GM19035 (cell line): Measurements from ENCODE around the gene TNN.

Experiments
- ATAC-seq: cut with Tn5 transposase; IDR thresholded peaks from one replicate; pipeline ENCODE4 v1.9.1; 2021; ENCODE audit not compliant: unreplicated experiment

The TNN gene

DNA sequence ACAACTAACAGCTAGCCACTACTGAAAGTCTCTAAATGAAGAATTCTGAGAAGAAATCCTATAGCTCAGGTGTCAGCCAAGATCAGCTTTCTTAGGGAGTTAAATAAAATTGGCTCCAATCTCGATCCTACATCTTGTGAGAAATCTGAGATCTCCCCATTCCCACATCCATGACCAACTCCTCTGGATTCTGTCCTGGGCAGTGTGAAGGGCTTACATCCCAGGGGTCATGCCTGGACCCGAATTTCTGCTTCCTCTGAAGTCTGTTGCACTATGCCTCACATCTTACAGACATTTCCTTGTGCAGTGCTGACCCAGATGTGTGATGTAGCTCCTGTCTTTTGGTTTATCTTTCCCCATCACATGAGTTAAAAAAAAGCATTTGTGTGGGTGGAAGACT is 4.8 kb upstream of the TNN start:
- ATAC-seq = no peak

DNA sequence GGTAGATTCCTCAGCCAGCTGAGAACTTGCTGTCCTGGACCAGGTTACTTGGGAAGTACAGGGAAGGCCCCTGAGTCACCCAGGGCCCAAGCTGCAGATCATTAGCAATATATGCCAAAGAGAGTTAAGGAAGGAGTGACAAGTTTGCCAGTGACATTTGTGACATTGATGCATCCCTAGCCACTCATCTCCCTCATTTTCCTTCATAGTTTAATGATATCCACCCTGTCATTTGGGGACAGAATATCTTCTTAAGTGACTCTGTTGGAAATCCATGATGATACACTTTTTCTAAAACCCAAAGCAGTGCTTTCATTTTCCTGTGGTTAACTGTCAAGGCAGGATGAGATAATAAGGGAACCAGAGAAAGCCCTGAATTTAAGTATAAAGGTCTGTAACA is 3.2 kb downstream of the TNN start:
- no peak for ATAC-seq

DNA sequence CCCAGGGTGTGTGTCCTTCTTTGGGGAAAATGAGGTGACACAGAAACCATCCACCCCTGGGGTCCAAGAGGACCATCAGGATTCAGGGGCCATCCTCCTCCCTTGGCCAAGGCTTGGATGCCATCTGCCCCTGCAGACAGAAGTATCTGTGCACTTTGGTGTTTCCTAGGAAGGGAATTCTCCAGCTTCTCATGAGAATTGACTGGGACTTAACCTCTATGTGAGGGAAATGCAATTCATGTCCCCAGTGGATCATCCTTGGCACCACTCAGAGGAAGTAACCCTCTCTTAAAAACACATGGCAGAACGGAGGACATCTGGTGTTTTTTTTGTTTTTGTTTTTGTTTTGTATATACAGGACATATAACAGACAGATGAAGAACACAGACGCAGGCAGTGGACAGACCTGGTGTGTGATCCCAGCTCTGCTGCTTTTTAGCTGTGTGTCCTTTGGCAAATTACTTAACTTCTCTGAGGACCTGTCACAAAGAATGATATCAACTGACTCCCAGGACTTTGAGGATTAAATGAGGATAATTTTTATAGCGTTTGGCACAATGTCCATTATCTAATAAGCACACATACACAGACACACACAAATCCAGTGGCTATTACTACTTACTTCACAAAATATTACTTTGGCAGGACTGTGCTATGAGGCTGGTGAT is 3.8 kb downstream of the TNN start:
- no peak for ATAC-seq

DNA sequence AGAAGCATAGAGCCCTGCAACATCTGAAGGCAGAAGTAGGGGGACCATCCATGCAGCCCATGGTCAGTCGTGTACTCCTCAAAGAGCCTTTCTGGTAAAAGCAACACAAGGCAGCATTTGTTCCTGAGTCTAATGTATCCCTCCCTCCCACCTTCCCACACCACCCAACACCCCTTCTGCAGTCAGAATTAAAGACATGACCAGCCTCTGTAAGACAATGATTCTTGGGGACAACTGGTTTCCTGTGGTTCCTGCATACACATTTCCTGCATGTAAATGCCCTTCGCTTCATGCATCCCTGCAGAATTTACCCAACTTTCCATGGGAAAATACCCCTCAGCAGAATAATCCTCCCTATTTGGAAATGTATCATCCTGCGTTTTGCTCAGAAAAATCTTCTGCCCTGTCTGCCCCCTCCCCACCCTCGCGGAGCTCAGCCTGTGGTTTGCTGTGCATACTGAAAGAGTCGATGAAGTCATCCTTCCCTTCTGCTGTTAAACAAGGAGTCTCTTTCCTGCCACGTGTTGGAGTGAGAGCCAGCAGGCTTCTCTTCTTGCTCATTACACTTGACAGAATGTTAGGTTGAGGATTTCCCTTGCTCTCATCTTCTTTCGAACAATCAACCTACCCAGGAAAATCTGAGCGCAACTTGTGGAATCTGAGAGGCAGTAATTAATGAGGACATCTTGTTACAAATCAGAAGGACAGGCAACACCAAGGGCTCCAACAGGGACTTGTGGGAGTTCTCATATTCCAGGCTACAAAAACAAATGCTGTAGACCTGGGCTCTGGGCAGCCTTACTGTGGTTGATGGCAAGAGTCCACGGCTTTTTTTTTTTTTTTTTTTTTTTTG is 4.7 kb downstream of the TNN start:
- peak; percentile 64 for ATAC-seq

DNA sequence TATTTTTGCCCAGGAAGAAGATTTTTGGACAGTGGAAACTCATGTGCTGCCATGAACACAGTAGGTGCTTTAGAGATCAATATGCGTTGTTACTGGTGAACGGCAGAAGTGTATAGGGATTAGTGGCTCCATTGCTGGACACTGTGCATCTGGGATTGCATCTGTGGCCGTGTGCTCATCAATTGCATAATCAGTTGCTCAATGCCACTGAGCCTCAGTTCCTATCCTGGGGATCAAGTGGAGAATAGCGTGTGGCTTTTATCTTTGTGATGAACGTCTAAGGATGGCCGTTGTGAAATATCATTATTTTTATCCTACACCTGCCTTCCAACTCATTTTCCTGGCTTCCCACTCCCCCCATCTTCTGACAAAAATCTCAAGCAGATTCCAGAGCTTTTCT is 5.4 kb downstream of the TNN start:
- ATAC-seq = no peak

DNA sequence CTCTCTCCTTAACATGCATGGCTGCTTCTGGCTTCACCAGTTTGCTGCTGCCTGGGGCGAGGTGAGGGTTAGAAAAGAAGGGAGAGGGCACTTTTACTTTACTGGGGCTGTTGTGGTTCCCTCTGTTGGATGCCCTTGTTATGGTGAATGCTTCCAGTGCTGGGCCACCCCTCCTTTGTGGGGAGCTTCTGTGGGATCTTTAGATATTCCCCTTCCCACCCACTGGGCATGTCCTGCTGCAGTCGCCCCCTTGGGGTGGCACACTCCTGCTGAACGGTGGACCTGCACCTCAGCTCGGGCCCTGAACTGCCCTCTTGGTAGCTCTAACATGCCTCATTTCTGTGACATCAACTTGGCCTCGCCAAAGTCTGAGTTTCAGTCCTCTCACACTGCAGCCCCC is 6.0 kb downstream of the TNN start:
- ATAC-seq = no peak

DNA sequence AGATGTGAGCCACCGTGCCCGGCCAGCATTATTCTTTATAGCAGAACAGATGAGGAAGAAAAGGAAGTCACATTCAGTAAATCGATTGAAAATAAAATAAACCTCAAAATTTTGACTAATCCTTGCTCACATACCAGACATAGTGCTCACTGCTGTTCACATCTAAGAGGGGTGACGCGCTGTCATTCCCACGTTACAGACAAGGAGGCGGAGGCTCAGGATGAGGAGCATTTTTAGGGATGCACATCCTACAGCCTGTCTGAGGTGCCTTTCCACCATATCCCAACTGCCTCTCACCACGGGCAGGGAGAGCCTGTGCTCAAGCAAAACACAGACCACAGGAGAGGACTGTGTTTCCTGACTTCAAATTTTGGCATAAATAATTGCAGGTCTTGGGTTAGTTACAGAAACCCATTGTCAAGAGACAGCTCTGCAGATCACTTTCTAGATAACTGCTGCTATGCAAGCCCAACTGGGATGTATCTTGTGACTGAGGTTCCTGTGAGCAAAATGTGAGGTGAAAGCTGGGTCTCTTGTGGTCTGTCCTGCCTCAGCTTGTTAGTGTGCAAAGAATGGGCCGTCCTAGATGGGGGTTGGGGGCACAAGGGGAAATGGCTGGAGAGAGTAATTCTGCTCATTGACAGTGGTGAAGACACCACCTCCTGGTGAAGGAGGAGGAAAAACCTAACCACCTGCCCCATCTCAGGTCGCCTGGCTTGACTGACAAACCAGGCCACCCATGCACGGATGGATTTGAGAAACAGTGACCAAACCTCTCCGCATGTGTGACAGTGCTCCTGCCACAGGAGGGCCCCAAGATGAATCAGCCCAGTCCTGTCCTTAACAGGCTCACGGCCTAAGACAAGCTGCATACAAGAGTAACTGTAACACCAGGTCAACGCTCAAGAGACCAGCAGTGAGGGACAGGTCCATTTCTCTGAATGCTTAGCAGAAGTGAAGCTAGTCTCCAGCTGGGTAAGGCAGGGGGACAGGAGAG is 8.2 kb downstream of the TNN start:
- no peak for ATAC-seq

DNA sequence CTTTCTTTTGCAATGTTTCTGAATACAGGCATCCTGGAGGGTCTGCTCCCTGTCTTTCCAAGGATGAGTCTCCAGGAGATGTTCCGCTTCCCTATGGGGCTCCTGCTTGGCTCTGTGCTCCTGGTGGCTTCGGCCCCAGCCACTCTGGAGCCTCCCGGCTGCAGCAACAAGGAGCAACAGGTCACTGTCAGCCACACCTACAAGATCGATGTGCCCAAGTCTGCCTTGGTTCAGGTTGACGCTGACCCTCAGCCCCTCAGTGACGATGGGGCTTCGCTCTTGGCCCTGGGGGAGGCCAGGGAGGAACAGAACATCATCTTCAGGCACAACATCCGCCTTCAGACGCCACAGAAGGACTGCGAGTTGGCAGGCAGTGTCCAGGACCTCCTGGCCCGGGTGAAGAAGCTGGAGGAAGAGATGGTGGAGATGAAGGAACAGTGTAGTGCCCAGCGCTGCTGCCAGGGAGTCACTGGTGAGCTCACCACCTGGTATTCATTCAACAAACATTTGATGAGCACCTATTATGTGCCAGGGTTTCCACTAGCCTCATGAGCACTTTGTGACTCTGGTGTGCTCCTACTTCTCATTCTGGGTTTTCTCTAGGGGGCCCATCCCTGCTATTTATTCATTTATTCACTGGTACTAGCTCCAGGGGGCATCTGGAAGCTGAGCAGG is 9.9 kb downstream of the TNN start:
- no peak for ATAC-seq

DNA sequence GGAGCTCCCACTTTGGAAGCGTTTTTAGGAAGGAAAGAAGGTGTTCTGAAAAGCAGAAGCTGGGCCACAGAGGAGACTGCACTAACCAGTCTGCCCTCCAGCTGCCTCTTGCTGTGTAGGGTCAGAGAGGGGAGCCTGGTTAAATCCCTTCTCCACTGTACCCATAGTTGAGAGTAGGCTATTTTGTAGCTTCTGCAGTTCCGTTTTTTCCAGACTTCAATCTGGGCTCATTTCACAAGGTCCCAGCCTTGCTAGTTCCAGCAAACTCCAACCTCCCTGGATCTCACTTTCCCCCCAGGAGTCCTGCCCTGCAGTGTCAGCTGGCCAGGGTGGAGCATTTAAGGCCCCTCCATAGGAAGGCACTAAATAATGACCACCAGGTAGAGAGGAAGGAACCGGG is 11.0 kb downstream of the TNN start:
- ATAC-seq = no peak

DNA sequence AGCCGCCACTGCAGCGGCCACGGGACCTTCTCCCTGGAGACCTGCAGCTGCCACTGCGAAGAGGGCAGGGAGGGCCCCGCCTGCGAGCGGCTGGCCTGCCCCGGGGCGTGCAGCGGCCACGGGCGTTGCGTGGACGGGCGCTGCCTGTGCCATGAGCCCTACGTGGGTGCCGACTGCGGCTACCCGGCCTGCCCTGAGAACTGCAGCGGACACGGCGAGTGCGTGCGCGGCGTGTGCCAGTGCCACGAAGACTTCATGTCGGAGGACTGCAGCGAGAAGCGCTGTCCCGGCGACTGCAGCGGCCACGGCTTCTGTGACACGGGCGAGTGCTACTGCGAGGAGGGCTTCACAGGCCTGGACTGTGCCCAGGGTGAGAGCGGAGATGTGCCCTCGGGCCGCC is 11.7 kb downstream of the TNN start:
- ATAC-seq = no peak

DNA sequence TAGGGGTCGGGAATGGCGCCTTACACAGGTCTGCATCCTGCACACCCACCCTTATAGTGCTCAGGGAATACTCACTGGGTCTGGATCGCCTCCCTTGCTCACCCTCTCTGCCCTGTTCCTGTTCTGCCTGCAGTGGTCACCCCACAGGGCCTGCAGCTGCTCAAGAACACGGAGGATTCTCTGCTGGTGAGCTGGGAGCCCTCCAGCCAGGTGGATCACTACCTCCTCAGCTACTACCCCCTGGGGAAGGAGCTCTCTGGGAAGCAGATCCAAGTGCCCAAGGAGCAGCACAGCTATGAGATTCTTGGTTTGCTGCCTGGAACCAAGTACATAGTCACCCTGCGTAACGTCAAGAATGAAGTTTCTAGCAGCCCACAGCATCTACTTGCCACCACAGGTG is 12.4 kb downstream of the TNN start:
- no peak for ATAC-seq

DNA sequence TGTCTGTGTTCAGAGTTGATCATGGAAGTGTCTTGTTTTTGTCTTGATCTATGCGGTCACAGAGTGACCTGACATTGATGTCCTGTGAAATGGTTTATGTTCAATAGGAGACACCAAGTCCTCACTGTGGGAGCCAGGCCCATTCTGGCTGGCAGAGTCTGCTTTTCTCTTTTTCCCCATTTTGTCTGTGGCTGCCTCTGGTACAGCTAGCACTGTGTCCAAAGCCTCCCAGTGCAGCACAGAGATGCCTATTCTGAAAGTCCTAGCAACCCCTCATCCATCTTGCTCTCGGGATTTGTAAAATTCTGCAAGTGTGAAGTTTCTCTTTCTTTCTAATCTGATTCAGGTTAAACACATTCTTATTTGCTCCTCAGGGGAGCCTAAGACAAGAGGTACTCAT is 14.3 kb downstream of the TNN start:
- ATAC-seq = no peak

DNA sequence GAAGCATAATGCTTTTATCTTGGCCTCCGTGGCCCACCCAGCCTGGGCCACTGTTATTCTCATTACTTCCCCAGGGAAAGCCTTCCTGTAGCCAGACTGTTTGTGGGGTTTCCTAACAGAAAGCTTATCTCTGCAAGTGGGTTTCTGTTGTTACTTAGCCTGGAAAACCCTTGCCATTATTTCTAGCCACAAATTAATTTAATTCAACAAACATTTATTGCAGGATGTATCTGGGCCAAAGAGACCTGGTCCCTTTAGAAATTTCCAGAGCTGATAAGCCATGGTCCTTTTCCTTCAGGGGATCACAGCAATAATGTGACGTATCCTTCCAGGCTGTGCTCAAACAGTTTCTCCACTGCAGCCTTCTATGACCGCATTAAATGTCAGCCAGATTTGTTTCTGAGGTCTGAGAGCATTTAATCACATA is 20.9 kb downstream of the TNN start:
- ATAC-seq = no peak

DNA sequence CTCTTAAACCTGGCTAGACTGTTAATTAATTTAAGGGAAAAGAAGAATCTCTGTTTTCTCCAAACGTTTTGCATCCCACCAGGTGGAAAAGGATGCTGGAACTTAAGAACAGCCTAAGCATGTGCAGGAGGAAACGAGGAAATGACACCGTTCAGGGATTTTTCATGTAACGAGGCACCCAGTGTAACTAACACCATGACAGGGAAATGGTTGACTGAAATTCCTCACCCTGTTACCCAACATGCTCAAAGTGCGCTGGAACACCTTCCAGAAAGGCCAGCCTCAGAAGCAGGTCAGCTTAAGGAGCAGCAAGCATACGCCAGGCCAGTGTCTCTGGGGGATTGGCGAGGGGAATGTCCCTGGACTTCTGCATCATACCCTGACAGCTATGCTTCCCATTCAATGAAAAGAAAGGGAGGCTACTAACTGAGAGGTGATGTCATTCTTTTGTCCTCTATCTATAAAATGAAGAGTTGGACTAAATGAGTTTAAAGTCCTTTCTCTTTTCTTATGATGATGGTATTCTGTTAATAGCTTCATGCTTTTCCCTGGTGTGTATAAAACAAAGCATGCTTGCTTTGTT is 21.6 kb downstream of the TNN start:
- no peak for ATAC-seq

DNA sequence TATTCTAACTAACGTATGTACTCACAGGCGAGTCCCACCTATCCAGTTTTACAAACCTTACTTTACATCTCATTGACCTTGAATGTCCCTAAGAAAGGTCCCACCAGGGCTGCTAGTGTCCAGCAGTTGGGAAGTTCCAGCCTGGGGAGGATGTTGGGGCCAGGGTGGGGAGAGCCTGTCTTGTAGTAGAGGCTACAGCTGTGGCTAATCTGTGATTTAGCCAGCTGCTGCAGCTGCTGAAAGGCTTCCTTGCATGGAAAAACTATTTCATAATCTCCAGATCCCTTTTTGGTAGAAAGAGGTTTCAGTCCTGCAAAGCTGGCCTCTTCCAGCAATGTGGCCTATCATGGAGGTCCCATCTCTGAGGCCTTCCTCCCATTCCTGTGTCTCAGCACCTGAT is 23.1 kb downstream of the TNN start:
- ATAC-seq = no peak

DNA sequence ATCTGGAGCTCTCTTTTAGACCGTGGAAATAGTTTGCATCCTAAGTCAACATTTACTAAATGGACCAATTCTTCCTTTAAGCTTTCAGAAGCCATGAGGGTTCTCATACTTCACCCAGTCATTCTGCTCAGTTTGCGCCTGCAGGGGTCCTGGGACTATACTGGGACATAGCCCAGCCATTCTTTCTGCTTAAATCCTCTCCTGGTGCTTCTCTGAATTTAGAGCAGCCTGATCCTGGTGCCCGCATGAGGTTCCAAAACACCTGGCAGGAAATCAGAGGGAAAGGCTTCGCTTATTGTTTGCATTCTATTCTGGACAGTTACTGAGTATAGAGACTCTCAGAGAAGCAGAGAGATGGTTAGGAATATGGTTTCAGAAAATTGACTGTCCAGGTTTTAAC is 27.0 kb downstream of the TNN start:
- ATAC-seq = no peak

DNA sequence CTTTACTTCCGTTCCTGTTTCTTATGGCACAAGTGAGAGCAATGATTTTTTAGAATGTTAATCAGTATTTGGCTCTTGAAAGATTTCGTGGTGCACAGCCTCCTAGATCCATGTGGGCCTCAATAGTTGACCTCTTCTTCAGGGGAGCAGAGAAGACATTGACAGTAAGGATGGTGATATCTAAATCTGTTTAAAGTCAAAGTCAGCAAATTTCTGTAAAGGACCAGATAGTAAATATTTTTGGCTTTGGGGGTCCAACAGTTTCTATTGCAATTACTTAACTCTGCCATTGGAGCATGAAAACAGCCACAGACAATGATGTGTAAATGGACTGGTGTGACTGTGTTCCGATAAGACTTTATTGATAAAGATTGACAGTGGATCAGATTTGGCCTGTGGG is 27.4 kb downstream of the TNN start:
- ATAC-seq = no peak

DNA sequence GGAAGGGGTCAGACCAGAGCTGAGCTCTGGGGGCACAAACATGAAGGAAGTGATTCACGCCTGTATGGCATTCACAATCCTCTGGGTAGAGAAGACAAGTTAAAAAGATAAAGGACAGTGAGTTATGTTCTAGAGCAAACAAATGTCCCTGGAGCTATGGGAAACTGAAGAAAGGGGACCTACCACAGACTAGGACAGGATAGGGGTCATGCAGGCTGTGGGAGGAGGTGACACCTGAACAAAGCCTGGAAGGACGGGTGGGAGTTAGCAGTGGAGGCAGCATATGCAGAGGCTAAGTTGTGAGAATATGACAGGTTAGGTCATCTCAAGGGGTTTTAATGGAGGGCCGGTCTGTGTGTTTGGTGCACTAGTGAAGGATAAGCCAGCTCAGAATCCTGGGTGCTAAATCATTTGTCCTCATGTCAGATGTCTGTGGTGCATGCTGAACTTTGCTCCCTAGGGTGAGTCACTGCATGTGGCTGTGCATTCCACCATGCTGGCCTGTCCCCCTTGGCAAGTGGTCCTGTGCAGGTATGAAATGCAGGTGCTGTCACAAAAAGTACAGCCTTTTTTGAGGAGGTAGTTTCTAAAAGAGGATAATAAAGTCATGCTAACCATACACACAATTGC is 28.5 kb downstream of the TNN start:
- no peak for ATAC-seq

DNA sequence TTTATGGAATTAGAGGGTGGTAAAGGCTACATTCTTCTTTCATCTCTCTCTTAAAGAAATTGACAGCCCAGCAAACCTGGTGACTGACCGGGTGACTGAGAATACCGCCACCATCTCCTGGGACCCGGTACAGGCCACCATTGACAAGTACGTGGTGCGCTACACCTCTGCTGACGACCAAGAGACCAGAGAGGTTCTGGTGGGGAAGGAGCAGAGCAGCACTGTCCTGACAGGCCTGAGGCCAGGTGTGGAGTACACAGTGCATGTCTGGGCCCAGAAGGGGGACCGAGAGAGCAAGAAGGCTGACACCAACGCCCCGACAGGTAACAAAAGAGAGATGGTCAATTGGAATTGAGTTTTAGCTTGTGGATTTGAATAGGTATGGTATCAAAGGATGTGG is 29.7 kb downstream of the TNN start:
- ATAC-seq = no peak

DNA sequence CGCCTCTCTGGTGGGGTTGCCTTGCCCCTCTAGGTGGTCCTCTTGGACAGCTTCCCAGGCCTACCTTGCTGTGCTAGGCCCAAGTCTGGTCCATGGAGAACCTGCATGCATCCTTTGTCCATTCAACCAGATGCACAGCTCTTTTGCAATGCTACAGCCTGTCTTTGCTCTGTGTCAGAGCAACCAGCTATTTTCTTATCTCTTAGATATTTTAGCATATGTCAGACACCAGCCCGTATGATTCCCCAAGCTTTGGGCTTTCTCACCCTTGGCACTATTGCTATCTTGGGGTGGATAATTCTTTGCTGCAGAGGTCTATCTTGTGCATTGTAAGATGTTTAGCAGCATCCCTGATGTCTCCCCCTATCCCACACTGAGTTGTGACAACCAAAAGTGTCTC is 32.3 kb downstream of the TNN start:
- ATAC-seq = no peak
